ENCODE measurements around the gene NXPH4.

The NXPH4 gene

DNA sequence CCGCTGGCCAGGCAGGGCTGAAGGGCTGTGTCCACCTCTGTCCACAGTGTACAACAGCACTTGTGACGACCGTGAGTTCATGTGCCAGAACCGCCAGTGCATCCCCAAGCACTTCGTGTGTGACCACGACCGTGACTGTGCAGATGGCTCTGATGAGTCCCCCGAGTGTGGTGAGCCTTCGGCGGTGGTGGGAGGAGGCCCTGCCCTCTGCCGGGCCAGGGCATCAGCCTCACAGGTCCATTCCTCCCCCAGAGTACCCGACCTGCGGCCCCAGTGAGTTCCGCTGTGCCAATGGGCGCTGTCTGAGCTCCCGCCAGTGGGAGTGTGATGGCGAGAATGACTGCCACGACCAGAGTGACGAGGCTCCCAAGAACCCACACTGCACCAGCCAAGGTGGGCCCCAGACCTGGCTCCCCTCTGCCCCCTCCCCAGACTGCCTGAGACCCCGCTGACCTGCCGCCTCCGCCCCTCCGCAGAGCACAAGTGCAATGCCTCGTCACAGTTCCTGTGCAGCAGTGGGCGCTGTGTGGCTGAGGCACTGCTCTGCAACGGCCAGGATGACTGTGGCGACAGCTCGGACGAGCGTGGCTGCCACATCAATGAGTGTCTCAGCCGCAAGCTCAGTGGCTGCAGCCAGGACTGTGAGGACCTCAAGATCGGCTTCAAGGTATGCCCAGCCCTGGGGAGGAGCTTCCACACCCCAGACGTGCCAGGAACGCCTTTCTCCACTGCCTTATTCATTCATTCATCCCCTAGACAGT is 20.8 kb upstream of the NXPH4 start:
- no peak overlapping the region for H3K4me3 ChIP-seq (ENCODE audit: low read length)
- DNase-seq (ENCODE audit: low read depth), result no peak
- TF ChIP-seq, protein P1, sequence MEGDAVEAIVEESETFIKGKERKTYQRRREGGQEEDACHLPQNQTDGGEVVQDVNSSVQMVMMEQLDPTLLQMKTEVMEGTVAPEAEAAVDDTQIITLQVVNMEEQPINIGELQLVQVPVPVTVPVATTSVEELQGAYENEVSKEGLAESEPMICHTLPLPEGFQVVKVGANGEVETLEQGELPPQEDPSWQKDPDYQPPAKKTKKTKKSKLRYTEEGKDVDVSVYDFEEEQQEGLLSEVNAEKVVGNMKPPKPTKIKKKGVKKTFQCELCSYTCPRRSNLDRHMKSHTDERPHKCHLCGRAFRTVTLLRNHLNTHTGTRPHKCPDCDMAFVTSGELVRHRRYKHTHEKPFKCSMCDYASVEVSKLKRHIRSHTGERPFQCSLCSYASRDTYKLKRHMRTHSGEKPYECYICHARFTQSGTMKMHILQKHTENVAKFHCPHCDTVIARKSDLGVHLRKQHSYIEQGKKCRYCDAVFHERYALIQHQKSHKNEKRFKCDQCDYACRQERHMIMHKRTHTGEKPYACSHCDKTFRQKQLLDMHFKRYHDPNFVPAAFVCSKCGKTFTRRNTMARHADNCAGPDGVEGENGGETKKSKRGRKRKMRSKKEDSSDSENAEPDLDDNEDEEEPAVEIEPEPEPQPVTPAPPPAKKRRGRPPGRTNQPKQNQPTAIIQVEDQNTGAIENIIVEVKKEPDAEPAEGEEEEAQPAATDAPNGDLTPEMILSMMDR (conservative IDR thresholded peaks at IDR 0.05; ENCODE audit: low read length), result no peak

DNA sequence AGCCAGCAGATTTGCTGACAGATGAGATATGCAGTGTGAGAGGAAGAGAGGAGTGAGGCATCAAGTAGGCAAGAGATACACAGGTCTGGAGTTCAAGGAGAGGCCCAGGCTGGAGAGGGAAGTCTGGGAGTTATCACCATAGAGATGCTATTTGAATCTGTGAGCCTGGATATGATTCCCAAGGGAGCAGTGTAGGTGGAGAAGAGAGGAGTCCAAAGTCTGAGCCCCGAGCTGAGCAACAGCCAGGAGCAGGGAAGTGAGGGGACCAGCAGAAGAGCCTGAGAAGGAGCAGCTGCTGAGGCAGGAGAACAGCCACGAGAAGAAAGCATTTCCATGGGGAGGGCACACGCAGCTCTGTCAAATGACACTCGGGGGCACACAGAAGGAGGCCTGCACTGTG is 20.2 kb upstream of the NXPH4 start:
- H3K4me3 ChIP-seq (ENCODE audit: low read length), result no peak overlapping the region
- TF ChIP-seq, protein P1 (conservative IDR thresholded peaks at IDR 0.05; ENCODE audit: low read length), result no peak
- no peak for DNase-seq (ENCODE audit: low read depth)

DNA sequence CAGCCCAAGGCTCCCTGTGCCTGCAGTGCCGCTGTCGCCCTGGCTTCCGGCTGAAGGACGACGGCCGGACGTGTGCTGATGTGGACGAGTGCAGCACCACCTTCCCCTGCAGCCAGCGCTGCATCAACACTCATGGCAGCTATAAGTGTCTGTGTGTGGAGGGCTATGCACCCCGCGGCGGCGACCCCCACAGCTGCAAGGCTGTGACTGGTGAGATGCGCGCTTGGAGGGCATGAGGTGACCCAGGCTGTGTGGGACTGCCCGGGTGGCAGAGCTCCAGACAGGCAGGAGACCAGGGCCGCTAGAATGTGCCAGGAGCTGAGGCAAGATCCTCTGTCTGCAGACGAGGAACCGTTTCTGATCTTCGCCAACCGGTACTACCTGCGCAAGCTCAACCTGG is 19.6 kb upstream of the NXPH4 start:
- DNase-seq (ENCODE audit: low read depth), result no peak
- no peak overlapping the region for H3K4me3 ChIP-seq (ENCODE audit: low read length)
- TF ChIP-seq, protein P1 (conservative IDR thresholded peaks at IDR 0.05; ENCODE audit: low read length), result no peak

DNA sequence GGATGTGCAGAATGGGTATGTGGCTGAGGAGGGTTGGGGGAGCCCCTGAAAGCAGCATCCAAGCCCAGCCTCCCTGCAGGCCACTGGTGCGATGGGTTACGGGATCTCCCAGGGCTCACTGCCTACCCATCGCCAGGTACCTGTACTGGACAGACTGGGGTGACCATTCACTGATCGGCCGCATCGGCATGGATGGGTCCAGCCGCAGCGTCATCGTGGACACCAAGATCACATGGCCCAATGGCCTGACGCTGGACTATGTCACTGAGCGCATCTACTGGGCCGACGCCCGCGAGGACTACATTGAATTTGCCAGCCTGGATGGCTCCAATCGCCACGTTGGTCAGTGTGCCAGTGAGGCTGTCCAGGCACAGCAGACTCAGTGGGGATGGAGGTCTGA is 18.3 kb upstream of the NXPH4 start:
- DNase-seq (ENCODE audit: low read depth), result no peak
- TF ChIP-seq, protein P1 (conservative IDR thresholded peaks at IDR 0.05; ENCODE audit: low read length), result no peak
- no peak overlapping the region for H3K4me3 ChIP-seq (ENCODE audit: low read length)

GRCh38 chr12:57199191-57199590 is 17.4 kb upstream of the NXPH4 start:
- TF ChIP-seq, protein P1 (conservative IDR thresholded peaks at IDR 0.05; ENCODE audit: low read length), result no peak
- no peak overlapping the region for H3K4me3 ChIP-seq (ENCODE audit: low read length)
- no peak for DNase-seq (ENCODE audit: low read depth)

DNA sequence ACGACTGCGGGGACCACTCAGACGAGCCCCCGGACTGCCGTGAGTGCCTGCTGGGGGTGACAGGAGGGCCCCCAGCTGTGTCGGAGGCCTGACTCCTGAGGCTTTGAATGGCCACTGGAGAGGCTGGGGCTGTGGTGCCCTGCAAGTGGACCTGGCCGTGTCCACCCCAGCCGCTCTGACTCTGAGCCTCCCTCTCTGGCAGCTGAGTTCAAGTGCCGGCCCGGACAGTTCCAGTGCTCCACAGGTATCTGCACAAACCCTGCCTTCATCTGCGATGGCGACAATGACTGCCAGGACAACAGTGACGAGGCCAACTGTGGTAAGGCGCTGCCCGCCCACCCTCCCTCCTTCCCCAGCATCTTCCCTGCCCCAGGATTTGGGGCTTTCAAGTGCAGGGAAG is 16.1 kb upstream of the NXPH4 start:
- no peak overlapping the region for H3K4me3 ChIP-seq (ENCODE audit: low read length)
- no peak for DNase-seq (ENCODE audit: low read depth)
- TF ChIP-seq, protein P1 (conservative IDR thresholded peaks at IDR 0.05; ENCODE audit: low read length), result no peak

GRCh38 chr12:57201219-57201618 is 15.4 kb upstream of the NXPH4 start:
- H3K4me3 ChIP-seq (ENCODE audit: low read length), result no peak overlapping the region
- TF ChIP-seq, protein P1 (conservative IDR thresholded peaks at IDR 0.05; ENCODE audit: low read length), result no peak
- no peak for DNase-seq (ENCODE audit: low read depth)
